Anterior cingulate cortex (tissue), 58 donors: Measurements from ENCODE around the gene ZMIZ1.

Experiments
- DNase-seq, 58 donors: peaks; one replicate each; lab custom pipeline; 2025; lab: John Stamatoyannopoulos, UW

The ZMIZ1 gene

GRCh38 chr10:79234391-79235315, 165.9 kb downstream of the ZMIZ1 start:
- no peak for DNase-seq

GRCh38 chr10:79235765-79236432, 167.1 kb downstream of the ZMIZ1 start:
- DNase-seq = no peak

- DNase-seq = no peak
These were observed 167.6 kb downstream of the ZMIZ1 start for GRCh38 chr10:79236433-79236765.

- DNase-seq = no peak
These were observed 168.8 kb downstream of the ZMIZ1 start for GRCh38 chr10:79237454-79238157.

GRCh38 chr10:79238158-79238520, 169.4 kb downstream of the ZMIZ1 start:
- no peak for DNase-seq

GRCh38 chr10:79238606-79239005, 169.8 kb downstream of the ZMIZ1 start:
- DNase-seq = no peak

- DNase-seq = peak in 34 of 58 donors; percentile 27 to 82 (median 56)
These were observed 170.6 kb downstream of the ZMIZ1 start for GRCh38 chr10:79239275-79239779.

GRCh38 chr10:79239924-79240581, 171.3 kb downstream of the ZMIZ1 start:
- peak in 3 of 58 donors; percentile 35 to 38 (median 35) for DNase-seq

GRCh38 chr10:79241629-79241989, 172.8 kb downstream of the ZMIZ1 start:
- DNase-seq = no peak

- DNase-seq = peak in 12 of 58 donors; percentile 24 to 57 (median 40)
These were observed 173.3 kb downstream of the ZMIZ1 start for GRCh38 chr10:79241990-79242619.

- DNase-seq = peak in 44 of 58 donors; percentile 33 to 76 (median 56)
These were observed 173.9 kb downstream of the ZMIZ1 start for GRCh38 chr10:79242620-79243152.

- DNase-seq = peak in 53 of 58 donors; percentile 32 to 80 (median 63)
These were observed 174.7 kb downstream of the ZMIZ1 start for GRCh38 chr10:79243181-79244067.

GRCh38 chr10:79244068-79244442, 175.3 kb downstream of the ZMIZ1 start:
- DNase-seq = peak in 1 of 58 donors; percentile 68

- DNase-seq = peak in 1 of 58 donors; percentile 39
These were observed 176.2 kb downstream of the ZMIZ1 start for GRCh38 chr10:79244841-79245504.

- DNase-seq = no peak
These were observed 176.9 kb downstream of the ZMIZ1 start for GRCh38 chr10:79245539-79246208.

GRCh38 chr10:79246209-79246581, 177.4 kb downstream of the ZMIZ1 start:
- DNase-seq = peak in 53 of 58 donors; percentile 39 to 95 (median 80)

- peak in 34 of 58 donors; percentile 51 to 86 (median 67) for DNase-seq
These were observed 178.0 kb downstream of the ZMIZ1 start for GRCh38 chr10:79246606-79247275.
